HG03139 (cell line): ENCODE data around the gene TMC6.
"Not testable (repeated sequence)": the region's sequence is repeated elsewhere in the genome, so short reads cannot be mapped to it uniquely, and the experiment has no call there.

Experiments
- ATAC-seq: cut with Tn5 transposase; IDR thresholded peaks from one replicate; pipeline ENCODE4 v1.9.1; 2021; ENCODE audit not compliant: unreplicated experiment

Gene TMC6

DNA sequence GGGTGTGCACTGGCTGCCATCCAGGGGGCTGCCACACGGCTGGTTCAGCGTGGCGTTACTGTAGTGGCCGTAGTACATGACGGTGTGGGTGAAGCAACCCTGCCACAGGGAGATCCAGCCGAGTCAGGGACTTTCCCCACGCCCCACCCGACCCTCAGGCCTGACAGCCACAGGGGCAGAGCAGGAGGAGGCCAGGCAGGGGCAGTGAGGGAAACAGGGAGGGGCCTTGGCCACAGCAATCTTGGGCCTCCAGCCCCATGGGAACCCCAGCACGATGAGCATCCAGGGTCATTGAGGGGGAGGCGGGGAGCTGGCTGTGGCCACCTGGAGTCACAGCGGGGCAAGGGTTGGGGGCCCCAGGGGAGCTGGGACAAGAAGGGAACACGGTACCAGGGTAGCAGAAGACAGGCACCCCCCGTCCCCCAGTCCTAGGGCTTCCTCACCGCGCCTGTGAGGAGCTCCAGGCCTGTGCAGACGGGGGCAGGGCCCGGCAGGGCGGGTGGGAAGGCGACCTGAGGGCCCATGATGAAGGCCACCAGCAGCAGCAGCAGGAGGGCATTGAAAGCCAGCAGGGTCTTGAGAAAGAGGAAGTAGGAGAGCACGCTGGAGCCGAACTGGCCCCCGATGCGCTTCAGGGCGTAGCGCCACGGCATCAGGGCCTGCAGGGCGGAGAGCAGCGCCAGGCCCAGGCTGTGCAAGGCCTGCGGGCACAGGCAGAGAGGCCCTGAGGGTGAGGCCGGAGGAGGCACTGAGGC lies 4.3 kb downstream of the TMC6 start:
- no peak for ATAC-seq

GRCh38 chr17:78123258-78123929 lies 5.2 kb downstream of the TMC6 start:
- ATAC-seq, result no peak

DNA sequence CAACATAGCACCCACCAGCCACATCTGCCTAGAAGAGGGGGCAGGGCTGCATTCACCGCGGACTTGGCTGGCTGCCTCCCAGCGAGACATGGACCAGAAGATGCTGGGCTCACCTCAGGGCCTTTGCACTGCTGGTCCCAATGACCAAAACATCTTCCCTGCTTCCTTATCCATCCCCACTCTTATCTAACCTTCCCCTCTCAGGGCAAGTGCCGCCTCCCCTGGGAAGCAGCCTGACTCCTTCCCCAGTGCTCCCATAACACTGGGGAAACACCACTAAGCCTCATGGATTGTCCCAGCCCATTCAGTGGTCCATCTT lies 5.7 kb downstream of the TMC6 start:
- ATAC-seq, result no peak

DNA sequence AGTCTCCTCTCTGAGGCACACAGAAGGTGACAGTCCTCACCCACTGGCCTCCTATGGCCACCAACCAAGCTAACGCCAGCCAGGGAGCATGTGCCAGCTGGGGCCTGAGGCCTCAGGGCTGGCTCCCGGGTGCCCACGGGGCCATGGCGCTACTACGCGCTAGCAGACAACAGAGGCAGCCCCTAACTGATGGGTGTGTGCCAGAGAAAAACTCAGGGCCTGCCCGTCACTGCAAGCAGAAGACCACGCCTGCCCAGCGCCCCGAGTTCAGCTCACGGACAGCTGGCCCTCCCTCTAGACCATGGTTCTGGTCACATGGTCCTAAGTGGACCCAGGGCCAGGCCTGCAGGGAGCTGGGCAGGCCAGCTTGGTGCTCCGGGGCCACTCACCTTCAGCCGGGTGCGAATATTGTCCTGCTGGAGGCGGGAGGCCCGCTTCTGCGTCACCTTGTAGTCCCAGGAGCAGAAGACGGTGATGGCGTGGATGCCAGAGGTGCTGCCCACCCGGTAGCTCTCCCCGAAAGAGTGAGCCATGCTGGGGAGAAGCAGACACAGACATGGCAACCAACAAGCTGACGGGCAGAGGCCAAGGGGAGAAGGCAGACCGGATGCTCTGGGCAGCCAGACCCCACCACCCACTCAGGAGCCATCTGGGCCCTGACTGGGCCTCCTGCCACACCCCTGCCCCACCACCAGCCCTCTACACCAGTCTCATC lies 6.2 kb downstream of the TMC6 start:
- no peak for ATAC-seq

- ATAC-seq, result no peak
Observed at GRCh38 chr17:78121801-78122215, 6.7 kb downstream of the TMC6 start.

DNA sequence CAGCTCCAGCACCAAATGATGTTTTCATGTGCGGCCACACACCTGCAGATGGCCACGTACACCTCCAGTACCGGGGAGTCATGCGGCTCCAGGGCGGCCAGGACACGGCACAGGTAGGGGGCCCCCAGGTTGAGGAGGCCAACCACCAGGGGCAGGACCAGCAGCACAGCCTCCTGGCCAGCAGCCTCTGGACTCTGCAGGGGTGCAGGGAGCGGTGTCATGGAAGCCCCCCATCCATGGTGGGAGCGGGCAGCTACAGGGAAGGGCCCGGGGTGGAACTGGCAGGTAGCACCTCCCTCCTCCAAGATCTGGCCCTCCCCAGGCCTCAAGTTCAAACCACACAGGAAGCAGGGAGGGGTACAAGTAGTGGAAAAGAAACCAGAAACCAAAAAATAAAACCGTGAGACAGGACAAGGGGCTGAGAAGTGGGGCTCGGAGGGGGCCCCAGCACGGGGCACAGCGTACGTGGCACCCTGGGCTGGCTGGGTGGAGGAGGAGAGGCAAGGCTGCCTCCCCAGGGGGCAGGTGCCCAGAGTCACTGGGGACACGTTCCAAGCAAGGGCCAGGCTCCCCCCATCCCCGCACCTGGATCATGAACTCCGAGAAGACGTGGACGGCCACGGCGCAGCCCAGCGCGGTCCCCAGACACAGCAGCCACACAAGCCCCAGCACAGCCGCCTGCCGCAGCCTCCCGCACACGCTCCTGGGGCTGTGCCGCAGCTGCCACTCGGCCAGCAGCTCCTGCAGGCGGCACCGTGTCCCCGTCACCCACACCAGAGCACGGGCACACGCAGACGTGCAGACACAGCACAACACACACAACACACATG lies 7.4 kb downstream of the TMC6 start:
- no peak for ATAC-seq

DNA sequence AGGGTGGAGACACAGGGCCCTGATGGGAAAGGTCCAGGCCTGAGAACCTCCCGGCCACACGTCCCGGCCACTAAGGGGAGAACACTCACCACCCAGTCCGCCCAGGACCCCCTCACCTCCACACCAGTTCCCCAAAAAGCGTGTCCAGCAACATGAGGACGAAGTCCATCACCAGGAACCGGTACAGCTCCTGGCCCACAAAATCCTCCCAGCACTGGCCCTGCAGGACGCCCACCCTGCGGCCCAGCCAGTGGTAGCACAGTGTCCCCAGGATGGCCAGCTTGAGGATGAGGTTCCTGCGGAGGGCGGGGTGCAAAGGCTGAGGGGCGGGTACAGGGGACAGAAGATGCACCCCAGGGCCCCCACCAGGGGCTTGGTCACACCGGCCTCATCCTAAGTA lies 8.0 kb downstream of the TMC6 start:
- no peak for ATAC-seq

DNA sequence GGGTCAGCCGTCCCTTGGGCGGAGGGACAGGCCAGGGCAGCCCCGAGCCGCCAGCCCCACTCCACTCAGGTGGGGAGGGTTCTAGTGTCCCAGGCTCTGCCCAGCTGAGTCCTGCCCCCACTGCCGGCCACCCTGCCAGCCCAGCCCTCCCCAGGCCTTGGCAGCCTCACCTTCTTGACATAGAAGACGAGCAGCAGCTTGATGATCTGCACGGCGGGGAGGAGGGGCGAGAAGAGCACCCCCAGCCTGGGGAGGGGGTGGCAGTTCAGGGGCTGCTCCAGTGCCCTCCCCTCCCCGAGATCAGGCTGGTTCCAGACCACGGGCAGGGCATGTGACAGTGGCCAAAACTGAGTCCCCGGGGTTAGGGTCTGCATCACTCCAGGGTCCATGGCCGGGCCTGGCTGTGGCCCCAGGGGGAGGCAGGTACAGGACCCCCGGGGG lies 9.7 kb downstream of the TMC6 start:
- no peak for ATAC-seq

GRCh38 chr17:78117027-78117981 lies 11.3 kb downstream of the TMC6 start:
- no peak for ATAC-seq

DNA sequence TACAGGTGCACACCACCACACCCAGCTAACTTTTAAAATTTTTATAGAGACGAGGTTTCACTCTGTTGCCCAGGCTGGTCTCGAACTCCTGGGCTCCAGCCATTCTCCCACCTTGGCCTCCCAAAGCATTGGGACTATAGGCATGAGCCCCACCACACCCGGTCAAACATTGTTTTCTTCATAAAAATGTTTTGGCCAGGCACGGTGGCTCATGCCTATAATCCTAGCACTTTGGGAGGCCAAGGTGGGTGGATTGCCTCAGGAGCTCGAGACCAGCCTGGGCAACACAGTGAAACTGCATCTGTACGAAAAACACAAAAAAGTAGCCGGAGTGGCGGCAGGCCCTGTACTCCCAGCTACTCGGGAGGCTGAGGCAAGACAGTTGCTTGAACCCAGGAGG lies 12.1 kb downstream of the TMC6 start:
- ATAC-seq, result no peak

- ATAC-seq, result not testable (repeated sequence)
Observed at GRCh38 chr17:78115803-78116202, 12.8 kb downstream of the TMC6 start.

GRCh38 chr17:78114831-78115723 lies 13.5 kb downstream of the TMC6 start:
- ATAC-seq, result no peak

DNA sequence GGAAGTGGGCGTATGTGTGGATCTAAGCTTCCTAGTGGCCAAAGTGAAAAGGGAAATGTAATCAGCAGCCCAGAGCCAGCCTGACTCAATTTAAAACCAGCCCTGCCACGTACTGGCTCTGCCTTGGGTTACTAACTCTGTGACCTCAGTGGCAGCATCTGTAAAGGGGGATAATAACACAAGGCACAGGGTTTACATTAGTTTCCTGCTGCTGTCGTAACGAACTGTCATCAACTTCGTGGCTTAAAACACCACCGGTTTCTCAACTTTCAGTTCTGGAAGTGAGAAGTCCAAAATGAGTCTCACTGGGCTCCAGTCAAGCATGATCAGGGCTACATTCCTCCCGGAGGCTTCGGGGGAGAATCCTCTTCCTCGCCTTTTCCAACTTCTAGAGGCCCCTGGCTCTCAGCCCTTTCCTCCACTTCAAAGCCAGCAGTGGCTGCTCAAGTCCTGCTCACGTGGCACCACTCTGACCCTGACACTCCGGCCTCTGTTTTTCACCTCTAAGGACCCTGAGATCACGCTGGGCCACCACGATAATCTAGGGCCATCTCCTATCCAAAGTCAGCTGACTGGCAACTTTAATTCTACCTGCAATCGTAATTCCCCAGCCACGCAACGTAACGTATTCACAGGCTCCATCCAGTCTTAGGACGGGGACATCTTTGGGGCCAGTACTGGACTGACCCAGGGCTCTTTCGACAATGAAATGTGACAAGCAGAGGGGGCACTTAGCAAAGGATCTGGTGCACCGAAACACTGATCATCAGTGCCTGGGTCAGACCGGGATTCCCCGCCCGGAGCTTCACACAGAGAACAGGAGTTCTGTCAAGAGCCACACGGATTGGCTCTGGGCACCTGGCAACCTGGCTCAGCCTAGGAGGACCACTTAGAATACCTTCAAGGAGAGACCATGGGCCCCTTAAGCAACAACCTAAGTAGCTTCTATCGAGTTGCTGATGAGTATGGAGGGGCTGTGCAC lies 14.5 kb downstream of the TMC6 start:
- ATAC-seq, result no peak

DNA sequence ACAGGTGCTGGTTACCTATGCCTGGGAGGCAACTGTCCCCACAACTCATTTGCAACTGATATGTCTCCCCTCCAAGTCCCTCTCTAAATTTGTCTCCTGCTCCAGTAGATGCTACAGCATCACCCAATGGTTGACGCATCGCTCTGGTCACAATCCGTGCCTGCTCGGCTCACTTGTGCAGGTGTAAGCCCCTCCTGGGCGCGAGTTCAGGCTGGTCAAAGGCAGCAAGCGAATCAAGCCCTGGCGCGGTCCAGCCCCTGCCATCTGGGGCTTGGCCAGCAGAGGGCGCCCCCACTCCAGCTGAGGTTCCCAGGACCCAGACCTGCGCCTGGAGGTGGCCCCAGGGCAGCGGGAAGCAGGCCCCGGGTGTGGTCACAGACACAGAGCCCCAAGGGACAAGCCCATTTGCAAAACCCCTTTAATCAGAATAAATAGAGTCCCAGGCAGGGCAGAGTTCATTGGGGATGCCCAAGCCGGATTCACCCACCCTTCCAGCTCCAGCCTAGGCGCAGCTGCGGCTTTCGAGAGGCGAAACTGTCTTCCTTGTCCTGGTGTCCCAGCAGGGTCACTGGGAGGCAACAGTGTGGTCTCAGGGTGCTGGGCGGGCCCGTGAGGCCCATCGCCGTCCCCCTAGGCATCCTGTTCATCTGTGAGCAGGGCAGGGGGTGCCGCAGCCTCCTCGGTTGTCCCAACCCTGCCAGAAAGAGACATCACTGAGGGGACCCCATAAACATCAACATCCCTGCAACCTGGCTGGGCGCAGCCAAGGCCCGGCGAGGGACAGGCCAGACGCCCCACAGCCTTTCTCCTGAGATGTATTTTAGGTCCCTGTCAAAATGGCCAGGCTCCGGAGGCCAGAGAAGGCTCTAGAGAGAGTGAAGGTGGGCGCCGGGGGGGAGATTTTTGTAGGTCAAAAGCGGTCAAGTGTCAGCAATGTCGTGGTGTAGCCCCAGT lies 15.8 kb downstream of the TMC6 start:
- ATAC-seq, result no peak

DNA sequence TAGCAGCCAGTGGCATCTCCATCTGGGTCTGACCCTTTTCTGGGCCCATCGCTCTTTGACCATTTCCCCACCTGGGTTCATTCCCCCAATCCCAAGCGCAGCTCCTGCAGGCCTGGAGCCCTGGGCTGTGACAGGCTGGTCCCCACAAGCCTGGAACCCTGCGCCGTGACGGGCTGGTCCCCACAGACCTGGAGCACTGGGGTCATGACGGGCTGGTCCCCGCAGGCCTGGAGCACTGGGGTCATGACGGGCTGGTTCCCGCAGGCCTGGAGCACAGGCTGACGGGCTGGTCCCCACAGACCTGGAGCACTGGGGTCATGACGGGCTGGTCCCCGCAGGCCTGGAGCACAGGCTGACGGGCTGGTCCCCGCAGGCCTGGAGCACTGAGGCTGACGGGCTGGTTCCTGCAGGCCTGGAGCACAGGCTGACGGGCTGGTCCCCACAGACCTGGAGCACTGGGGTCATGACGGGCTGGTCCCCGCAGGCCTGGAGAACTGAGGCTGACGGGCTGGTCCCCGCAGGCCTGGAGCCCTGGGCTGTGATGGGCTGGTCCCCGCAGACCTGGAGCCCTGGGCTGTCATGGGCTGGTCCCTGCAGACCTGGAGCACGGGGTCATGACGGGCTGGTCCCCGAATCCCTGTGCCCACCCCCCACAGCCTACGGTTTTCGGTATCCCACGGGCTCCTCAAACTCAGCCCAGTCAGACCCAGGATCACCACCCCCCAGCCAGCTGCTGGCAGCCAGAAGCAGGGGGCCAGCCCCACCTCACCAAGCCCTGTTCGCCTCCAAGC lies 16.6 kb downstream of the TMC6 start:
- no peak for ATAC-seq
